Activated CD8-positive, alpha-beta memory T cell treated with anti-CD3 and anti-CD28 coated beads, Interleukin-2, amount 50 U/mL, for 48 hours (primary cell): Measurements from ENCODE around the gene ZNF311.
A peak's percentile ranks its signal among the peaks of the same experiment; 100 is the strongest.
"Not testable (repeated sequence)": the region's sequence is repeated elsewhere in the genome, so short reads cannot be mapped to it uniquely, and the experiment has no call there.

Experiments used
- DNase-seq: peaks from one replicate; pipeline ENCODE4 v3.0.0-alpha.2; 2020

Gene ZNF311

DNA sequence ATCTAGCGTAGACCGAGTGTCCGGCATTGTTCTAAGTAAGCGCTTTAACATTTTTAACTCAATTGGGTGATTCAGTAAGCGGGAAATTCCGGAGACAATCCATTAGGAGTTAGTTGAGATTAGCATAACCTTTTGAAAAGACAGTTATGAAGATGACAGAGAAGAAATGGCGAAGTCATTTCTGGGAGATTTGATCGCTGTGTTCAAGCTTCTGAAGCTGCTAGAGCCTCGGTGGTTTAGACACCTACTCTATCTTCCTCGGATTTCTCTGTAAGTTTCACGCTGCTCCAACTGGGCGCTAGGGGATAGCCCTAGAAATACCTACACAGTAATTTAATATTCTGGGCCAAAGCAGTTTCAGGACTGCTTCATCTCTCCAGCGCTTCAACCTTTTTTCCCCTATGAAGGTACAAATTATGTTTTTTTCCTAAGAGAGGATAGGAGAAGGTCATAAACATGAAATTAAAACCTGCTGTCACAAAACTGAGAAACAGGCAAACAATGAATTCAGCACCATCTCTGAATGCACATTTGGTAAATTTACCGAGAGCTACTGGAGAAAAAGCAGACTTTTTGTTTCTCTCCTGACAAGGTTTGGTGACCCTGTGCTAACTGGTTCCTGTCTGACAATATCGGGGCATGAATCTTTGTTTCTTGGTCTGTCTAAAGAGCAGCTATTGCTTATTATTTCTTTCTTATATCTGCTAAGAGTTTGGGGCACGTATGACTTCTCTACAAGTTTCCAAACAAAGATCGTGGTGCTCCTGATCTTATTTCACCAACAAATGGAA, 22.4 kb downstream of the ZNF311 start:
- no peak for DNase-seq

- peak; percentile 94 for DNase-seq
Observed at GRCh38 chr6:28981833-28982475, 23.2 kb downstream of the ZNF311 start.

DNA sequence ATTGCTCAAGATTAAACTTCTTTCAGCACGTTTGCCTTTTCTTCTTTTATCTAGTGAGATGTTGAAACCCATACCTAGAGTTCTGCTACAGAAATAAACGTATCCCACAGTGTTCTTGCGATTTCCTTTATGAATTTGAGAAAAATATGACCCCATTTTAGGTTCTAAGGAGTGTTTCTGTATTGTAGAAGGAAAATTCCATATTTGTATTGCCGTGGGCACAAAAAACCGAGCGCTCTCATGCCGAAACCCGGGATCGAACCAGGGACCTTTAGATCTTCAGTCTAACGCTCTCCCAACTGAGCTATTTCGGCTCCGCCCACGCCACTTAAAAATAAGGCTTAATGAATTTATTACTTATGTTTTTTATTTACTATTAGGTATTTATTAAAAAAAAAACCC, 23.7 kb downstream of the ZNF311 start:
- peak; percentile 92 for DNase-seq

DNA sequence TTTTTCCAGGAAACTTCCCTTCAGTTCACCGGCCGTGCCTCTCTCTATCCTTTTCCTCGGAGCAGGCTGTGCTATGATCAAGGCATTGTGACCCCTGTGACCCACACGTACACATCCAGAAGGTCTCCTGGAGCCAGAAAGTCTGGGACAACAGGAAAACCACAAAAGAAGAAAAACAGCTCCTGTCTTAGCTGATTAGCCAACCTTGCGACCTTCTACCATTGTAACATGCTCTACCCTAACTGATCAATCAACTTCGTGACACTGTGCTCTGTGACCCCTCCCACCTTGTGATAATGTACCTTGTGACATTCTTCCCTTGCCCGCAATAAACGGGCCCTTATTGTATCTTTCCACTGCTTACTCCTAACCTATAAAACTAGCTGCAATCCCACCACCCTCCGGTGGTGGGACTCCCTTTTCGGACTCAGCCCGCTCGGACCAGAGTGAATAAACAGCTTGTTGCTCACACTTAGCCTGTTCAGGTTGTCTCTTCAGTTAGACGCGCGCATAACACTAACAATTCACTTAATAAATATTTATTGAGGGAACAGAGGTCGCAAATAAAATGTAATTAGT, 24.2 kb downstream of the ZNF311 start:
- peak; percentile 67 for DNase-seq

GRCh38 chr6:28980137-28980851, 24.8 kb downstream of the ZNF311 start:
- DNase-seq = no peak

DNA sequence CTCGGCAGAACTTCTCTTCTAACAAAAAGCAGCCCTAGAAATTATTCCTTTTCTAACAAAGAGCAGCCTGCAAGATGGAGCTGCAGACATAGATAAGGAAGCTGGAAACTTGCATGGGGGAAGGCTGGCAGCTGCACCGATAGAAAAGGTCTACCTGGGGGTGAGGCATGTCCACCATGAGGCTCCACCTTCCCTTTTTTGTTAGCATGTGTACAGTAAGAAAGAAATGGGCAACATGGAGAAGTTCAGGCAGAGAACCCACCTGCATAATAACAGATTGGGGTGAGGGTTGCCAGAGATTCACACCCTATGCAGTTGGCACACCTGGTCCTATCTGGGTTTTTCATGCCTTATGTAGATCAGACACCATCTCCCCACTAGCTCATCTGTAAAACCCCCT, 25.4 kb downstream of the ZNF311 start:
- DNase-seq = no peak

GRCh38 chr6:28978959-28979561, 26.1 kb downstream of the ZNF311 start:
- no peak for DNase-seq

DNA sequence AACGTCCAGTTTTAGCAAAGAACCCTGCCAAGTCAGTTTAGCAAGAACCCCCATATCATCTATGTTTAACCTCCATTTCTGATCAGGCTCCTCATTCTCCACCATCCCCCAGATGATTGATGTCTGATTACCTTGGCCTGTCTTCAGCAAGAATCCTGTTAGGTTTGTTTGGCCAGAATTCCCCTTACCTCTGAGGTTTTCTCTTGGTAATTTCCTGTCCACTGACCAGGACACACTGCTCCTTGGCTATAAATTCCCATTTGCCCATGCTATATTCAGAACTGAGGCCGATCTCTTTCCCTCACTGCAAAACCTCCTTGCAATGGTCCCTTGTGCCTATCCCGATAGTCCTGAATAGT, 27.0 kb downstream of the ZNF311 start:
- no peak for DNase-seq

GRCh38 chr6:28977341-28978132, 27.6 kb downstream of the ZNF311 start:
- peak; percentile 59 for DNase-seq

DNA sequence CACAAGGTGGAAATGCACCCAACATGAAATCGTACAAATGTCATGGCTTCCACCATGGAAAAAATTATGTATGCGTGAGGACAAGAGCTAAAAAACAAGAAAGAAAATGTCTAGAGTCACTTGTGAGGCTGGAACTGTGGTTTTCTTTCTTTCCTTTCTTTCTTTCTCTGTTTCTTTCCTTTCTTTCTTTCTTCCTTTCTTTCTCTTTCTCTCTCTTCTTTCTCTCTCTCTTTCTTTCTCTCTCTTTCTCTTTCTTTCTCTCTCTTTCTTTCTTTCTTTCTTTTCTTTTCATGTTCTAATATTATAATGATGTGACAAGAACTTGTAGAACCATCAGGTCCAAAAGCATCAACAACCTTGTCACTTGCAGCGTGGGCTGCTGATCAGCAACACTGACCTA, 28.4 kb downstream of the ZNF311 start:
- no peak for DNase-seq

DNA sequence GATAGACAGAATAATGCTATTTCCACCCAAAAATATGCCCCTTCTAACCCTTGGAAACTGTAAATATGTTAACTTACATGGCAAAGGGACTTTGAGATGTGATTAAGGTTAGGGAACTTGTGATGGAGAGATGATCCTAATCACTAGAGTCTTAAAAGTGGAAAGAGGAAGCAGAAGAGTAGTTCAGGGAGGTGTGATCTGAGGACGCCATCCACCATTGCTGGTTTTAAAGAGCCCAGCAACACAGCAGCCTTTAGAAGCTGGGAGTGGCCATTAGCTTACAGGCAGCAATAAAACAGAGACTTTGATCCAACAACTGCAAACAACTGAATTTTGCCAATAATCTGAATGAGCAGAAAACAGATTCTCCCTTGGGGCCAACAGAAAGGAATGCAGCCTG, 30.6 kb downstream of the ZNF311 start:
- DNase-seq = no peak

DNA sequence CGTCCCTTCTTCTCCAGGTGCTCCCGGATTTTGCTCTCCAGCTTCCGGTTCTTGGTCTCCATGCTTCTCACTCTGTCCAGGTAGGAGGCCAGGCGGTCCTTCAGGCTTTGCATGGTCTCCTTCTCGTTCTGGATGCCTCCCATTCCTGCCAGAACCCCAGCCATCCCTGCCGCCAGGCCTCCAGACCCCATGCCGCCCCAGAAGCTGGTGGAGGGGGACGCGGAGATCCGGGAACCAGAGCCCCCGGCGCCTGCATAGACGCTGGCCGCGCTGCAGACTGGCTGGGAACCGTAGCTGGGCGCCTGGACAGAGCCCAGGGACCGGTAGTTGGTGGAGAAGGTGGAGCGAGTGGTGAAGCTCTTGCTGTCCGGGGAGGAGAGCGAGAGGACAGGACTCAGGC, 35.1 kb downstream of the ZNF311 start:
- DNase-seq = not testable (repeated sequence)

GRCh38 chr6:28969129-28969528, 36.0 kb downstream of the ZNF311 start:
- DNase-seq = no peak

GRCh38 chr6:28968476-28968875, 36.6 kb downstream of the ZNF311 start:
- DNase-seq = no peak

DNA sequence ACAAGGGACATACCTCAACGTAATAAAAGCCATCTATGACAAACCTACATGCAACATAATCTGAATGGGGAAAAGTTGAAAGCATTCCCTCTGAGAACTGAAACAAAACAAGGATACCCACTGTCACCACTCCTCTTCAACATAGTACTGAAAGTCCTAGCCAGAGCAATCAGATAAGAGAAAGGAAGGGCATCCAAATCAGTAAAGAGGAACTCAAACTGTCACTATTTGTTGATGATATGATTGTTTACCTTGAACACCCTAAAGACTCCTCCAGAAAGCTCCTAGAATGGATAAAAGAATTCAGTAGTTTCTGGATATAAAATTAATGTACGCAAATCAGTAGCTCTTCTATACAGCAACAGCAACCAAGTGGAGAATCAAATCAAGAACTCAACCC, 39.4 kb downstream of the ZNF311 start:
- no peak for DNase-seq

DNA sequence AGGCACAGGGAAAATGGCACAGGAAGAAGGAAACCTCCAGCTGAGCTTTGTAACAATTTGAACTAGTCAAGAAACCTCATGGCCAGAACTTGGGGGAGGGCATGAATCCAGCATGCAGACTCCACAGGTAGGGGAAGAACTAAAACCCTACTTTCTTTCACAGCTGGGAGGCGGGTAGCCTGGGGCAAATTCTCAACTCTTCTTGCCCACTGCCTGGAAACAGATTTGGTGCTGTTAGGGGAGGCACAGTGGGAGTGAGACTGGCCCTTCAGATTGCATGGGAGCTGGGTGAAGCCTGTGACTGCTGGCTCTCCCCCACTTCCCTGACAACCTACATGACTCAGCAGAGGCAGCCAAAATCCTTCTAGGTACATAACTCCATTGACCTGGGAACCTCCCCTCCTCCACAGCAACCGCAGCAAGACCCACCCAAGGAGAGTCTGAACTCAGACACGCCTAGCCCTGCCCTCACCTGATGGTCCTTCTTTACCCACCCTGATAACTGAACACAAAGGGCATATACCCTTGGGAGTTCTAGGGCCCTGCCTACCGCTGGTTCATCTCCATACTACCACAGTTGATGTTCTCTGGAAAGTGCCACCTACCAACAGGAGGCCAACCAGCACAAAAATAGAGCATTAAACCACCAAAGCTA, 44.1 kb downstream of the ZNF311 start:
- no peak for DNase-seq

DNA sequence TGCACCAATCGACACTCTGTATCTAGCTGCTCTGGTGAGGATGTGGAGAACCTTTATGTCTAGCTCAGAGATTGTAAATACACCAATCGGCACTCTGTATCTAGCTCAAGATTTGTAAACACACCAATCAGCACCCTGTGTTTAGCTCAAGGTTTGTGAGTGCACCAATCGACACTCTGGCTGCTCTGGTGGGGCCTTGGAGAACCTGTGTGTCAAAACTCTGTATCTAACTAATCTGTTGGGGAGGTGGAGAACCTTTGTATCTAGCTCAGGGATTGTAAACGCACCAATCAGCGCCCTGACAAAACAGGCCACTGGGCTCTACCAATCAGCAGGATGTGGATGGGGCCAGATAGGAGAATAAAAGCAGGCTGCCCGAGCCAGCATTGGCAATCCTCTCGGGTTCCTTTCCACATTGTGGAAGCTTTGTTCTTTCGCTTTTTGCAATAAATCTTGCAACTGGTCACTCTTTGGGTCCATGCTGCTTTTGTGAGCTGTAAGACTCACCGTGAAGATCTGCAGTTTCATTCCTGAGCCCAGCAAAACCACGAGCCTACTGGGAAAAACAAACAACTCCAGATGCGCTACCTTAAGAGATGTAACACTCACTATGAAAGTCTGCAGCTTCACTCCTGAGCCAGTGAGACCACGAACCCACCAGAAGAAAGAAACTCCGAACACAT, 46.4 kb downstream of the ZNF311 start:
- DNase-seq = not testable (repeated sequence)

DNA sequence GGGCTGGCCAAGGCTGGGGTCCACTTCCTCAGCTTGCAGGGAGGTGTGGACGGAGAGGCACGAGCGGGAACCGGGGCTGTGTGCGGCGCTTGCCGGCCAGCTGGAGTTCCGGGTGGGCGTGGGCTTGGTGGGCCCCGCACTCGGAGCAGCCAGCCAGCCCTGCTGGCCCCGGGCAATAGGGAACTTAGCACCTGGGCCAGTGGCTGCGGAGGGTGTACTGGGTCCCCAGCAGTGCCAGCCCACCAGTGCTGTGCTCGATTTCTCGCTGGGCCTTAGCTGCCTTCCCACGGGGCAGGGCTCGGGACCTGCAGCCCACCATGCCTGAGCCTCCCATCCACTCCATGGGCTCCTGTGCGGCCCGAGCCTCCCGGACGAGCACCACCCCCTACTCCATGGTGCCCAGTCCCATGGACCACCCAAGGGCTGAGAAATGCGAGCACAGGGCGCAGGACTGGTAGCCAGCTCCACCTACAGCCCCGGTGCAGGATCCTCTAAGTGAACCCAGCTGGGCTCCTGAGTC, 47.3 kb downstream of the ZNF311 start:
- not testable (repeated sequence) for DNase-seq

DNA sequence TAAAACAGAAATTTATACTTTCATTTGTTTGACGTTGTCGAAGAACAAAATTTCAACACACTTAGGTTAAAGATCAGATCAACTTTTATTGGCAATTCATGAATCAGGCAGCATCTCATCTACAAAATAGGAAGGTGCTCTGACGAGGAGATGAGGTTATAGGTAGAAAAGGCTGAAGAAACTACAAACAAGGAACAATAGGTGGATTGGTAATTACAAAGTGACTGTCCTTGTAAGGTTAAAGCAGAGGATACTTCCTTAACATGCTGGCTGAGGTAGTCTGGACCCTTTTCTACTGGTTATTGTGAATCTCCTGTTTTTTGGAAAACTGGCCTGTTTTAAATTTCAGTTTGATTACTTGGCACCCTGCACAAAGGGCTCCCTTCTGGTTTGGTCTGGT, 48.8 kb downstream of the ZNF311 start:
- no peak for DNase-seq

DNA sequence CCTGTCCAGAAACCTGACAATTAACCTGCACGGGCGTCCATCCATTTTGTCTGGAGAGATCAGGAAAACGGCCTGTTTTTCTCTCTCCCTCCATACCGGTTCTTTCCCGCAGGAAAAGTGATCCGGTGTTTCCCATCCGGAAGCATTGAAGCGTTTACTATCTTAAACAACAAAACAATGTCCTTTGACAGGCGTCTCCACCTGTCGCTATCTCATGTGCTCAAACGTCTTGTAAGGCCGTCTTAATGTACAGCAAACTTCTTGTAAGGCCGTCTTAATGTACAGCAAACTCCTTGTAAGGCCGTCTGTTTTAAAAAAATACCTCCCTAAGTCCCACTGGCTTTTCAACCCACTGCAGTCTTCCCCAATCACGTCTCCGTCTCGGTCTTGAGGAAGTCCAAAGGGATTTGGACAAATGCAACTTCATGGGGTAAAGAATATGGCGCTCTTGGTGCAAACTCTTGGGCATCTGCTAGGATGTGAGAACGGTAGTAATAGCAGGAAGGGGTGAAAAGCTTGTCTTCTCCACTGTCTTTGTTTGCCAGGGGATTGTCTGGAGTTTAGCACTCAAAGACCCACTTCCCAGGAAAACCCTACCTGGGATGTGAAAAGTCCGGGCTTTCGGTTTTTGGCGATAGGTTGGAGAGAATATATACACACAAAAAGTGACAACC, 51.4 kb downstream of the ZNF311 start:
- peak; percentile 59 for DNase-seq
